ENCODE results near the gene ROS1. TPM values are rescaled to one million over a fixed set of nuclear protein-coding genes. Genes with fewer than 3 reads are reported as not detected.
"Not testable (repeated sequence)": the region's sequence is repeated elsewhere in the genome, so short reads cannot be mapped to it uniquely, and the experiment has no call there.

The ROS1 gene
- total RNA-seq, 1 donor from 2014 or later, result not detected

DNA sequence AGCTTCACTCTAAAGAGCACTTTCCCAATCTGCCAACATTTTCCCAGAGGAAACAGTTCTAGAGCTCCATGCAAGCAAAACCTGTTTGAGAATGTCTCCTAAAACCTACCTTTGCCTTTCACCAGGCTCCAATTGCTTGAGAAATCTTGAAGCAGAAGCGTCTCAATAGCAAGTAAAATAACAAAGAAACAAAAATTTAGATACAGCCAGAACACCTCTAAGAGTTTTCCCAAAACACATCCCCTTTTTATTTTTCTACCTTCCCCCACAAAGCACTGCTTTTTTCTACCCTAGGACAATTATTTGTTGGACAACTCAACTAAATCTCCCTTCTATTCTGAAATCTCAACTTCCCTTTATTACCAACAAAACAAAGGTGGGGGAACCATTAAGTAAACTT, 156.8 kb downstream of the ROS1 start:
- intact Hi-C loops (cut with micrococcal nuclease), result loop anchor here (10.0 kb wide), 1 partner anchor 394 kb away; the partner anchor contains the start of gene RFX6

DNA sequence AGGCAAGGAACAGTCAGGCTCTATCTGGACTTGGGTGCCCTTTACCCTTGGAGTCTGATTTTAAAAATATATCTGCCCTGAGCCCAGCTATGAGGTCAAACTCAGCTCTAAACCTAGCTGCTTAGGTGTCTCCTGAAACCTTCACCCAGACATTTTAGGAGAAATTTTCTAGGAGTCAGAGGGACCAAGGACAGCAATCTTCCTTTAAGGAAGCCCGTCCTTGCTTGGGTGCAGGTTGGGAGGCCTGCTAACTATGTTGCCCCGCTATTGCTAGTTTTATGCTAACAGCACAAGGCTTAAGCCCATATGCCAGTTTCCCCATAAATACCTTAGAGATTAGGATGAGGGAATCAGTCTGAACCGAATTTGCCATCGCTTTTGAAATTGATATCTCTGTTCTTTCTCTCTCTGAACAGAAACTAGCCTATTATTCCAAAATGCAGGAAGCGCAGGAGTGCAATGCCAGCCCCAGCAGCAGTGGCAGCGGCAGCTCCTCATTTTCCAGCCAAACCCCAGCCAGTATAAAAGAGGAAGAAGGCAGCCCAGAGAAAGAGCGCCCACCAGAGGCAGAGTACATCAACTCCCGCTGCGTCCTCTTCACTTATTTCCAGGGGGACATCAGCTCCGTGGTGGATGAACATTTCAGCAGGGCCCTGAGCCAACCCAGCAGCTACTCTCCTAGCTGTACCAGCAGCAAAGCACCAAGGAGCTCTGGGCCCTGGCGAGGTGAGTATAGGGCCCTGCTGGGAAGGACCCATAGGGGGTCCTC, 157.8 kb downstream of the ROS1 start:
- intact Hi-C loops (cut with micrococcal nuclease), result loop anchor here (10.0 kb wide), 1 partner anchor 393 kb away; the partner anchor contains the start of gene RFX6

DNA sequence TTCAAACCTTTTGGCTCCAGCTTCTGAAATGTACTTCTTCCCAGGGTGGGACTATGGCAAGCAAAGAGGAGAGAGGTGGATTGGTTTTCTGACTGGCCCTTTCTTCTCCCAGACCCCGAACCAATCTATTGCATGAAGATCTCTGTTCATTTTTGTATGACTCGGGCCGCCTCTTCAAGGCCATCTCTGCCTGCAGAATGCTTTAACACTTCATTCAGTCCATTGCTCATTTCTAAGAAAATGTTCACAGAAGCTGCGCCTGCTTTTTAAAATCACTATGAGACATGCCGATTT, 158.7 kb downstream of the ROS1 start:
- intact Hi-C loops (cut with micrococcal nuclease), result loop anchor here (10.0 kb wide), 1 partner anchor 392 kb away; the partner anchor contains the start of gene RFX6

DNA sequence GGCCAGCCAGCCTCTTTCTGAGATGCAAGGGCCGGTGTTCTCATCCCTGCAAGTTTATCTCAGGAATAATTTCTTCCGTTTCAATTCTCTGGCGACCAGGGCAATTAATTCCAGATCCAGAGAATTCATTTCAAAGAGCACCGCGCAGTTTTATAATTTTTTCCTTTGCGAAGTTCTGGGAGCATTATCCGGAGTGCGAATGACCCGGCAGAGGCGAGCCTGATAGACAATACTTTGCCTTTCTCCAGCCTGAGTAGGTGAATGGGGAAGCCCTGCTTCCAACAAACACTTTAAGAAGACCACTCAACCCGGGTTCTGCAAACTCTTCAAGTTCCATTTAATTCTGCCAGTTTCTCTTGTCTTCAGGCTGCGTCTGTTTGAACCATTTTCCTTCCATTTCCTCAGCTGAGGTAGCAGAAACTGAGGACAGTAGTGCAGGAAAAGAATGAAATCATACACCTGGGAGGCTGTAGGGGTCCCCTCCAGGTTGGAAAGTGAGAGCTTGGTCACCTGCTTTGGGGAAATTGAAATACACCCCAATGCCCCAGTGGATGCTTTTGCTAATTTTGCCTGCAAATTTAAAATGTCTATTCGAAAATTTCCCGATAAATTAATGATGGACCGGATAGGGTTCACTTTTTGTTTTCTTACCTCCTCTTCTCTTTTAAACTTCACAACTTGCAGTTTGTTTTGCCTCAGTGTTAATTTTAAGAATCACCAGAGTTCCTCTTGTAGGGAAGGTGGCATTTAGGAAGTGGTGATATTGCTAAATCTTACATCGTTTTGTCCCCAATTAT, 159.3 kb downstream of the ROS1 start:
- intact Hi-C loops (cut with micrococcal nuclease), result loop anchor here (10.0 kb wide), 1 partner anchor 392 kb away; the partner anchor contains the start of gene RFX6

DNA sequence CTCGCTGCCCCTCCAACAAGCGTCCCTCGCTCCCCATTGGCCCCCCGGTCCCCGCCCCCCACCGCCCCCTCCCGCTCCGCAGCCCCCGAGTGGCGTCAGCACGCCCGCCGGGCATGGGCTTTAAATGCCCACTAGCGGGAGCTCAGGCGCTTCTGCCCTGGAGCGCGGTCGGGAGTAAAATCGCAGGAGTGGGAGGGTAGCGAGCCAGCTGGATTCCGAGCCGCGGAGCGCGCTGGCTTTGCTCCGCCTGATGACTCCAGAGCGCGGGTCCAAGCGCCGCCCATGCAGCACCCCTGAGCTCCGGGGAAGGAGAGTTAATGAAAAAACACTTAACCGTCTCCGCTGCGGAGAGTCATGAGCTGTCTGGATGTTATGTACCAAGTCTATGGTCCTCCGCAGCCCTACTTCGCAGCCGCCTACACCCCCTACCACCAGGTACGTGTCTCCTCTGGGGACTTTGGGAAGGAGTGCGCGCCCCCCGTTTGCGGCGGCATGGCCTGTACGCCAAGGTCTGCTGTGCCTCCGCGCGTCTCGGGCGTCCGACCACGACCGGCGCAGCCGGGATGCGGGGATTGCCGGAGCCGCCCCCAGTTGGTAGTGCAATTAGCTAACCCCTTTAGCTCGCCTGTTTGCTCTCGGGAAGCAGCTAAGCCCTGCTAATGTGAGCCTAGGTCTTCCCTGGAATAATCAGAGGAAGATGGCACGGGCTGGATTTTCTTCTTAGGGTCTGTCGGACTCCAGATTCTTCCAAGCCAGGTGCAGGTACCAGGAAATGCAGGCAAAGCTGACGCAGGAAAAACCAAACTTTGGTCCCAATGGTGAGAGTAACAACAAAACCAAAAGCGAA, 160.1 kb downstream of the ROS1 start, which contains the start of gene VGLL2:
TSS of gene VGLL2 (plus strand) at position 149 of the 847 bp plus-strand sequence. CDS start at position 355, 206 bp downstream.
- intact Hi-C loops (cut with micrococcal nuclease), result loop anchor here (10.0 kb wide), 1 partner anchor 391 kb away; the partner anchor contains the start of gene RFX6

DNA sequence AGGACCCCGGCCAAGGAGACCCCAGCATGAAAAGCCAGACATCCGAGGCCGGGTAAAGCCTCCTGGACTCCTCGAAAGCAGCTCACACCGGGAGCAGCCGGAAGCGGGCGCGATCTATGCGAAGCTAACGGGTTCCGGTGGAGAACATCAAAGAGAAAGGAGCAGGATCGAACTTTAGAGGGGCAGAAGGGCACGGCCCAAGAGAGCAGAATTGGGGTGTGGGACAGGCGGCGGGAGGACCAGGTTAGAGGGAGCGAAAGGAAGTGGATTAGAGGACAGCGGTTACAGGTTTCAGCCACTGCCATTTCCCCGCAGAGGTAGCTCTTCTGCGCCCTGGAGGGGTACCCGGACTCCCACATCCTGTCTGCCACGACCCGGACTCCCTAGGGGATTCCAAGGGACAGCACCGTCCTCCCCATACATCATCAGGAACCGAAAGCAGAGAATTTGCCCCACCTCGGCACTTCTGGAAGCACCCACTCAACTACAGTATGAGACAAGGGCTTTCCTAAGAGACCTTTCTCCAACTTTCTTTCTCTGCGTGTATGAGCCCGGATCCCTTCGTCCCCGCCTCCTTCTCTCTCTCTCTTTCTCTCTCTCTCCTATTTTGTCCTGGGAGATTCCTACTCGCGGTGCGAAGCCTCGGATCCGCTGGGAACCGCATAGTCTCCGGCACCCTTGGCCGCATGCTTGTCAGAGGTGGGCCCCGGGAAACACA, 160.9 kb downstream of the ROS1 start:
- intact Hi-C loops (cut with micrococcal nuclease), result loop anchor here (10.0 kb wide), 1 partner anchor 390 kb away; the partner anchor contains the start of gene RFX6

DNA sequence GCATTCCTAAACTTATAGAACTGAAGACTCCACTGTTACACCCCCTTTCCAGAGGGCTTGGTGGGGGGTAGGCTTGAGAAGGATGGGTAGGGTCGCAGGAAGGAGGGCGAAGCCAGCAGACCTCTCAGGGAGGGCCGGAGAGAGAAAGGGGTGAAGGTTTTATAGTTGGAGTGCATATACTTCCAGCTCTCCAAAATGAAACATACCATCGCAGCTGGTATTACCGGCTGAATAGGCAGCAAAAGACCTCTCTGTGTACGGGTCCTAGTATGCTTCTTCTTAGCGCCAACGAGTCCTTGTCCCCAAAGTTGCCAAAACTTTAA, 161.4 kb downstream of the ROS1 start:
- intact Hi-C loops (cut with micrococcal nuclease), result loop anchor here (10.0 kb wide), 1 partner anchor 390 kb away; the partner anchor contains the start of gene RFX6

DNA sequence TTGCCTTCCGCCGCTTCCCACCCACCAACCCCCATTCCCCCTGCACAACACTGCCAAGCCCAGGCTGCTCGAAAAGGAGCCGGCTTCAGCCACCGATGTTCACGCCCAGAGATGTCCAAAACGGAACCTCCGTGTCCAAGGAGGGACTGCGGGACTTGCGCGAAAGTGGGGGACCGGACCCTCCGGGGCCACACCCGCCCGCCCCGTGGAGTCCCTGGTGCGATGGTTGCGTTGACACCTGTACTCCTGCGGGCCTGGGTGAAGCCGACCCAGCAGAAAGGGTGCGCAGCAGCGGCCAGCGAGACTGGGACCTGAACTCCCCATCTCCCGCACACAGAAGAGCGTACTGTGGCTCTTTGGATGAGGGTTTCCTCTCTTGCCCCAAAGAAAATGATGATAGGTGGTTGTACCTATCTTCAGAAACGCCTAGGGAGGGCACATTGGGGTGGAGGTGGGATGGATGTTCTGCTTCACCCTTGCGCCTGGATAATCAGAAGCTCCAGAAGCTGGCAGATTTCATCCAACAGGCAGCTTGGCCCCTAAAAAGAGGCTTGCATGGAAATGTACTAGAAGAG, 162.3 kb downstream of the ROS1 start:
- intact Hi-C loops (cut with micrococcal nuclease), result loop anchor here (10.0 kb wide), 1 partner anchor 389 kb away; the partner anchor contains the start of gene RFX6

DNA sequence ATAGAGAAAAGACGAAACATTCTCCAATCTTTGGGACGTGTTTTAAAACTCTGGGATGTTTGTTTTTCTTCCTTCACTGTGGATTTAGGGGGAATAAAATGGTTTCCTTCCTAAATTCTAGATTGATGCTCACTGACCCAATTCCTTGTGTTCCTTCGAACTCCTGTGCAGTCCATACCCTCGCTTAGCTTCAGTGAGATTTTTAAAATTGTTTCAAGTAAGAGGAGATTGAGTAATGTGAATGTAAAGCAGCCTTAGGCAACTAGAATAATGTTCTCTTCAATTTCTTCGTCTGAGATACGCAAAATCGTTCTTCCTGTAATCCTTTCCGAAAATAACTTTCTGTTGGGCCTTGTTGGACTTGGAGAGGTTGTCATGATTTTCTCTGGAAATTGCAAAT, 162.9 kb downstream of the ROS1 start:
- intact Hi-C loops (cut with micrococcal nuclease), result loop anchor here (10.0 kb wide), 1 partner anchor 388 kb away; the partner anchor contains the start of gene RFX6

DNA sequence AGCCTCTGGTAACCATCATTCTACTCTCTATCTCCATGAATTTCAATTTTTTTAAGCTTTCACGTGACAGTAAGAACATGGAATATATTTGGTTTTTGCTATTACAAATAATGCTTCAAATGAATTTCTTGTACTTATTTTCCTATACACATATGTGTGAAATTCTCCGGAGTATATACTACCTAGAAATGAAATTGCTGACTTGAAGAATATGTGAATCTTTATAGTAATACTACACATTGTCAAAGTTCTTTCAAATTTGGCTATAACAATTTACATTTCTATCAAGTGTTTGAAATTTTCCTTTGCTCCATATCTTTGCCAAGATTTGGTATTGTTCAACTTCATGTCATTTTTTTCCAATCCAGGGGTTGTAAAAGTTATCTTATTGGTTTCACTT, 172.0 kb downstream of the ROS1 start:
- intact Hi-C loops (cut with micrococcal nuclease), result no loop called here

DNA sequence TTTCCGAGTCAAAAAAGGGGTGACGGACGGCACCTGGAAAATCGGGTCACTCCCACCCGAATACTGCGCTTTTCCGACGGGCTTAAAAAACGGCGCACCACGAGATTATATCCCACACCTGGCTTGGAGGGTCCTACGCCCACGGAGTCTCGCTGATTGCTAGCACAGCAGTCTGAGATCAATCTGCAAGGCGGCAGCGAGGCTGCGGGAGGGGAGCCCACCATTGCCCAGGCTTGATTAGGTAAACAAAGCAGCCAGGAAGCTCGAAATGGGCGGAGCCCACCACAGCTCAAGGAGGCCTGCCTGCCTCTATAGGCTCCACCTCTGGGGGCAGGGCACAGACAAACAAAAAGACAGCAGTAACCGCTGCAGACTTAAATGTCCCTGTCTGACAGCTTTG, 180.8 kb downstream of the ROS1 start:
- intact Hi-C loops (cut with micrococcal nuclease), result not testable (repeated sequence)

DNA sequence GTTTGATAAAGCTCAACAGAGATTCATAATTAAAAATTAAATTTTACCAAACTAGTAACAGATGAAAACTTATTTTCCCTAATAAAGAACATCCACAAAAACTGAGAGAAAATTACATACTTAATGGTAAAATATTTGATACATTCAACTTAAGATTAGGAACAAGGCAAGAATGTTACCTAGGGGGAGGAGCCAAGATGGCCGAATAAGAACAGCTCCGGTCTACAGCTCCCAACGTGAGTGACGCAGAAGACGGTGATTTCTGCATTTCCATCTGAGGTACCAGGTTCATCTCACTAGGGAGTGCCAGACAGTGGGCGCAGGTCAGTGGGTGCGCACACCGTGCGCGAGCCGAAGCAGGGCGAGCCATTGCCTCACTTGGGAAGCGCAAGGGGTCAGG, 181.2 kb downstream of the ROS1 start:
- intact Hi-C loops (cut with micrococcal nuclease), result not testable (repeated sequence)

Other genes starting within 250 kb of the ROS1 start
- gene VGLL2, start 160.4 kb downstream of the ROS1 start, total RNA-seq, result not detected in 2 replicates
- gene DCBLD1, start 56.7 kb upstream of the ROS1 start, total RNA-seq, result 4.3 and 5.3 TPM in 2 replicates
- 26.4 and 27.3 TPM in 2 replicates for gene GOPC, start 176.6 kb upstream of the ROS1 start, total RNA-seq
- gene NUS1, start 249.5 kb upstream of the ROS1 start, total RNA-seq, result 35.6 and 36.7 TPM in 2 replicates

Measured in T-helper 2 cell treated with Interferon-gamma antibody and Interleukin-4, amounts not matched to agents 100 ng/mL and 5 ng/mL, for 36 hours (primary cell).